Measurements from ENCODE around the gene MAFF.

DNA sequence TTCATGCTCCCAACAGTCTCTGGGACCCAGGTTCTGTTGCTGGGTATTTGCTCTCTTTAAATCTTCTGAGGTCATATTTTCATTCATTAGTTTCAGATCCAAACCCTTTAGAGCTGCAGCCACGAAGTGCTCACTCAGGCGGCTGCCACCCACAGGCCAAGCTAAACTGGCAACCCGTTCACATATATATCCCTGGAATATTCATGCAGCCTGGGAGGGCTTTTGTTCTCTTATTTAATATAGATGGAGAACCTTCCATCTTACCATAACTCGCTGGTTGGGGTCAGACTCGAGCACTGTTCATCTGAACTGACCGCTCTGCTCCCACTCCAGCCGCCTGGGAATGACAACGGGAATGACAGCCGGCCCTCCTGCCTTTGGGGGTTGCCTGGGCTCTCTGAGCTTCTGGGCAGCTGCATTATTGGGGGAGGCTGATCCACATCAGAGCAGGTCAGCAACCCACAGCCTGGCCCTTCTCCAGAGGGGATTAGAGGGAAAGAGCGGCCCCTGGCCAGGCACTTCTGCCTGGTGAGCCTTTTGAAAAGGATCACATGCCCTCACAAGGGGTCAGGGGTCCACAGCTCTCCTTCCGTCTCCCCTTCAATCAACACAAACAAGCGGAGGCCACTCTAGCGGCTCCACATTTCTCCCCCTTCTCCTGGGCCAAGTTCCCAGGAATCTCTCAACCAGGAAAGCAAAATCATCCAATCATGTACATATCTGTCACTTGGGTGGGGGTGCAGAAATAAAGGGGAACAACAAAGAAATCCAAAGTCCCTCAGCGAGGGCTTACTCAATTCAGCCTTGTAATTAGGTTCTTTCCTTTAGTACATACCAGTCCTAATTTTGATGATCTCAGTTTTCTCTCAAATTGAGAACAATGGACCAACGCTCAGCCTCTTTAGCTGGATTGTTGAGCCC, 59.2 kb downstream of the MAFF start:
- TF ChIP-seq GATA1 (IDR thresholded peaks at IDR 0.05; ENCODE audit: low read depth, low read length) (no peak), POLR2A (IDR thresholded peaks at IDR 0.05; ENCODE audit: low read length) (no peak)
